ENCODE data around the gene RAB11FIP5.

- TF ChIP-seq SP1 (IDR thresholded peaks at IDR 0.05; ENCODE audit: low read depth) (no peak), CTCF (IDR thresholded peaks at IDR 0.05 in 2 of 3, conservative IDR thresholded peaks at IDR 0.05 in 1 of 3; ENCODE audit: borderline replicate concordance in 1 of 3, insufficient read depth in 1 of 3, low read depth in 2 of 3, low read length in 2 of 3) (no peak), REST (IDR thresholded peaks at IDR 0.05; ENCODE audit: low read depth) (no peak), EGR1 (IDR thresholded peaks at IDR 0.05; ENCODE audit: low read depth) (no peak), POLR2A (IDR thresholded peaks at IDR 0.05; ENCODE audit: borderline replicate concordance, extremely low read depth, insufficient read depth, insufficient read length) (no peak), EZH2phosphoT487 (IDR thresholded peaks at IDR 0.05; ENCODE audit: borderline replicate concordance) (no peak)
Measured at GRCh38 chr2:73135236-73135635, 22.5 kb upstream of the RAB11FIP5 start.

Measured in HCT116 (cell line).